GM10847 (cell line): ENCODE measurements around the gene CPLX3.

ENCODE experiments used
- POLR2A ChIP-seq: IDR thresholded peaks from 2 replicates; pipeline ENCODE4 v1.6.1; 2011; ENCODE audit not compliant: insufficient read length; ENCODE audit errors: extremely low read depth

The CPLX3 gene

GRCh38 chr15:74808840-74809229 lies 17.6 kb upstream of the CPLX3 start:
- no peak for TF ChIP-seq POLR2A

DNA sequence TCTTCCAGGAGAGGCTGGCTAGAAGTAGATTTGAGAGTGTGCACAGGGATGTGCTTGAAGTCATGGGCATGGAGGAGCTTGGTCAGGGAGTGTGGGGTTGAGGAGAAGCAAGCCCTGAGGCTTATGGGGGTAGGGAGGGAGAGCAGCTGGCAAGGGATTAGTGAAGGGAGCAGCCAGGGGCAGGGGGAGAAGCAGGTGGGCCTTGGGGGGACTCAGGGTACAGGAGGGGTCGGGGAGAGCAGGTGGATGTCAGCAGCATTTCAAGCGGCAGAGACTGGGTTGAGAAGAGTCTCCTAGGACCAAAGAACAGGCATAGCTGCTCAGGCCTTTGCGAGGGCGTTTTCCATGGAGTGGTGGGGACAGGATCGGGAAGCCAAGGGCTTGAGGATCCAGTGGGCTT lies 17.2 kb upstream of the CPLX3 start:
- TF ChIP-seq POLR2A: no peak

DNA sequence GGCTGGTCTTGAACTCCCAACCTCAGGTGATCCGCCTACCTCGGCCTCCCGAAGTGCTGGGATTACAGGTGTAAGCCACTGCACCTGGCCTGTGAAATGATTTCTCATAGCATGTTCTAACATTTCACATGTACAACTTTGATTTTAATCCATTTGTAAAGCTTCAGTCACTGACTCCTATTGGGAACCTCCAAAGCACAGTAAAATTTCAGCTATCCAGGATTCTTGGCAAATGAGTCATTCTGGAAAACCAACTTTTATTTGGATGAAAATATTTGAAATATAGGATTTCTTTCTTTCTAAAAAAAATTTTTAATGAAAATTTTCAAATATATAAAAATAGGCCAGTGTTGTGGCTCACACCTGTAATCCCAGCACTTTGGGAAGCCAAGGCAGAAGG lies 16.5 kb upstream of the CPLX3 start:
- no peak for TF ChIP-seq POLR2A

DNA sequence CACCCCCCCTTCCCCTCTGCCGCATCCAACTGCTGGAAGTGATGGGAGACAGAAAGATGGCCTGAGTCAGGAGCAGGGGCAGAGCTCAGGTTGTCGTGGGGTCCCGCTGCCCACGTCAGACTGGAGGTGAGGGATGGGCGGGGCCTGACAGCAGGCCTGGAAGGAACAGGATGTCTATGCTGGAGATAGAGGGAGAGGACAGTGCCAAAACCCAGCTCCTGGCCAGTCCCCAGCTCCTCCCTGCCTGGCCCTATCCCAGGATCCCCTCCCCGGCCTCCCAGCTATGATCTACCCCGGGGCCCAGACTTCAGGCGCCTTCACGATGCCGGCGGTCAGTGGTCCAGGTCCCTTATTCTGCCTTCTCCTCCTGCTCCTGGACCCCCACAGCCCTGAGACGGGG lies 13.9 kb upstream of the CPLX3 start, which contains the start of gene LMAN1L:
TSS of gene LMAN1L (plus strand) at position 303 of the 400 bp plus-strand sequence. CDS start at position 323, 20 bp downstream.
- TF ChIP-seq POLR2A: no peak

- no peak for TF ChIP-seq POLR2A
Observed at GRCh38 chr15:74815121-74815934, 11.1 kb upstream of the CPLX3 start.

DNA sequence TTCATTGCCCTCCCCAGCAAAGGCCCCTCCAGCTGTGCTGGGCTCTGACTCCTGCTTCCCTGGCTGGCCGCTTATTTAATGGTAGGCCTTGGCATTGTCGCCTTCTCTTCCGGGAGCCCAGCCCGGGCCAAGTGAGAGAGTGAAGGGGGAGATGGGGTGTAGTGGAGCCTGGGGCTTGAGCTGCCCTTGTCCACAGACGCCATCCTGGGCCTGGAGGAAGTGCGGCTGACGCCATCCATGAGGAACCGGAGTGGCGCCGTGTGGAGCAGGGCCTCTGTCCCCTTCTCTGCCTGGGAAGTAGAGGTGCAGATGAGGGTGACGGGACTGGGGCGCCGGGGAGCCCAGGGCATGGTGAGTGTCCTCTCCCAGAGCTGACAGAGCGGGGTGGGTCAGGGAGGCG lies 10.5 kb upstream of the CPLX3 start:
- no peak for TF ChIP-seq POLR2A

DNA sequence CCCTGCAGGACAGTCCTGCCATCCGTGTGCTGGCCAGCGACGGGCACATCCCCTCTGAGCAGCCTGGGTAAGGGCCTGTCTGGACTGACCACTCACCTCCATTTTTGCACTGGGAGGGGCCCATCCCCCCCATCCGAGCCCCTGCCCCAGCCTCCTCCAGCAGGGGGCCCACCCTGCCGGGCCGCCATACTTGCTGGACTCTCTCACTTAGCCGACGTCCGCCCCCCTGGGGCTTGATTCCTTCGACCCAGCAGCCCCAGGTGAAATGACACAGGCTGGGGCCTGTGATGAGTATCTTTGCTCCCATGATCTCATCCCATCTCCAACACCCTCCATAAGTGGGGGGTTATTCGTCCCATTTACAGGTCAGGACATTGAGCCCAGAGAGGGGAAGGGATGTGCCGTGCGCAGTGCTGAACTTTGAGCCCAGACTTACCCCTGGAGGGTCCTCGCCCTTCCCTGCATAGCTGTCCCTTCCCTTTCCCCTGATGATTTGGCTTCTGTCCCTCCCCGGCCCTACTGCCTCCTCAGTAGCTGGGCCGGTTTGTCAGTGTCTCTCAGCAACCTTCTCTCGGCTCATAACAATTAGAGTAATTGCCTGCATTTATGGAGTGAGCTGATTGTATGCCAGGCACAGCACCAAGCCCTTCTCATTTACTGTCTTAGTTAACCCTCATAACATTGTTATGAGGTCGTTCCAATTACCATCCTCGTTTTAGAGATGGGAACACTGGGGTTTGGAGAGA lies 9.6 kb upstream of the CPLX3 start:
- TF ChIP-seq POLR2A: no peak

DNA sequence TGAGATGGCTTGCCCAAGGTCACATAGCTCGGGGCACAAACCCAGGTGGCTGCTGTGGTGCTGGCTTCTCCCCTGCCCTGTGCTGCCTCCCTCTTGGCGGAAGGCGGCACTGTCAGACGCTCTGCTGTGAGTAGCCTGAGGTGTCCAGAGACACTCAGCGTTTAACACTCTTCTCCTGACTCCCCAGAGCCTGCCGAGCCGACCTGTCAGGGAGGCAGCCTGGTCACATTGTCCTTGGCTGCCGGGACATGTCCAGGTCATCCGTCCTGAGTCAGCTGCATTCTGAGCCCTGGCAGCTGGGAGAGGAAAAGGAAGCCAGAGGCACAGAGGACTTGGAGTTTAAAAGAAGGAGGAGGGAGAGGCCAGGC lies 9.1 kb upstream of the CPLX3 start:
- no peak for TF ChIP-seq POLR2A

DNA sequence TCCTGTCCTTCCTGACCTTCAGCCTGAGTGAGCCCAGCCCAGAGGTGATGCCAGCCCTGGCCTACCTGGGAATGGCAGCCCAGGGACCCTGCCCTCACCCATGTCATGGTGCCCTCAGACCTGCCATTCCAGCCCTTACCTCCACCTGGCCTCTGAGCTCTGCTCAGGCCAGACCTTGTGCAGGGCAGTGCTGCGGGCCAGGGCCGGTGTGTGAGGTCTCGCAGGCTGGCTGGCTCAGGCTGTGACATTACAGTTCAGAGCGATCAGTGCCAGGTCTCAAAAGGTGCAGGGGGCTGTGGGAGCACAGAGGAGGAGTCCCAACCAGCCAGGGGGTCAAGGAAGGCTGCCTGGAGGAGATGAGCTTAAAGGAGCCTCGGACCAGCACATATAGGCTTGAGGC lies 6.4 kb upstream of the CPLX3 start:
- no peak for TF ChIP-seq POLR2A

DNA sequence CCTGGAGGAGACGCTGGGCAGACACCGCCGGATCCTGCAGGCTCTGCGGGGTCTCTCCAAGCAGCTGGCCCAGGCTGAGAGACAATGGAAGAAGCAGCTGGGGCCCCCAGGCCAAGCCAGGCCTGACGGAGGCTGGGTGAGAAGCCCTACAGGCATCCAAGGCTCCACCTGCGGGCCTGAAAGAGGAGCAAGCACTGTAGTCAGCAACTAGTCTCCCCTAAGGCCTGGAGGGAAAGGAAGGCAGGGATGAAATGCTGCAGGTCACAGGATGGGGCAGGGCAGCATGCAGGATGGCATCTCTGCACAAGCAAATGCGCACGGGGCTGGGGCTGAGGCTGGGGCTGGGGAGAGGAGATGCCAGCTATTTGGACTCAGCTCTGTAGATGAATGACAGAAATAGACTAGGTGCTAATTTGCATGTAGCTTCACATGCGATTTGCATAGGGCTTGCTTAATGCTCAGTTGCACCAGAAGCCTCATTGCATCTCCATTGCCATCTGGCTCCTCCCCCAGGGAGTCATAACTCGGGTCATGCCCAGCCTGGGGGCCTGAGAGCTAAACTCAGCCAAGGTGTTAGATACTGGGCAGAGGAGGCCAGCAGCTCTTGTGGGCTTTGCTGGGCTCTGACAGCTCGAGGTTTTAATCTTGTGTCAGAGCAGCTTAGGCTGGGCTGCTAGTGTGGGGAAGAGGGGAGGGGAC lies 5.2 kb upstream of the CPLX3 start:
- no peak for TF ChIP-seq POLR2A

DNA sequence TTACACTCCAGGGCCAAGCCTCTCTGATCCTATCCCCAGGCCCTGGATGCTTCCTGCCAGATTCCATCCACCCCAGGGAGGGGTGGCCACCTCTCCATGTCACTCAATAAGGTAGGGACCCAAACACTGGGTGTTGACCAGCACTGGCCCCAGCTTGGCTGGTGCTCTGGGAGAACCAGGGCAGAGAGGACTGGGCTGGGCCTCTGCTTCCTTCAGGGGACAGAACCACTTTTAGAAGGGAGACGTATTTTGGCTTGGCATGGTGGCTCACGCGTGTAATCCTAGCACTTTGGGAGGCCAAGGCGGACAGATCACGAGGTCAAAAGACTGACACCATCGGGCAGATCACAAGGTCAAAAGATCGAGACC lies 4.7 kb upstream of the CPLX3 start:
- no peak for TF ChIP-seq POLR2A

DNA sequence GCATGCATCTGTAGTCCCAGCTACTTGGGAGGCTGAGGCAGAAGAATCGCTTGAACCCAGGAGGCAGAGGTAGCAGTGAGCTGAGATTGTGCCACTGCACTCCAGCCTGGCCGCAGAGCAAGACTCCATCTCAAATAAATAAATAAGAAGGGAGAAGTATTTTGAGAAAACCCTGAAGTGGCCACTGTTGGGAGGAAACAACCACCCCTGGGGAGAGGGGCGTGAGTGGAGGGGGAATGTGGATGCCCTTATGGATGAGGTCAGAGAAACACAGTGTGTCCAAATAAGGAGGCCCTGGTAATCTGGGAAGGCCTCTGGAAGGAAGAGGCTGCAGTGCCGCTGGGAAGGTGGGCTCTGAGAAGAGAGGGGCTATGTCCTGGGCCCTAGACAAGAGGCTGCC lies 4.2 kb upstream of the CPLX3 start:
- no peak for TF ChIP-seq POLR2A

- TF ChIP-seq POLR2A: no peak
Observed at GRCh38 chr15:74823324-74823723, 3.1 kb upstream of the CPLX3 start.

GRCh38 chr15:74824976-74825375 lies 1.5 kb upstream of the CPLX3 start:
- TF ChIP-seq POLR2A: no peak

DNA sequence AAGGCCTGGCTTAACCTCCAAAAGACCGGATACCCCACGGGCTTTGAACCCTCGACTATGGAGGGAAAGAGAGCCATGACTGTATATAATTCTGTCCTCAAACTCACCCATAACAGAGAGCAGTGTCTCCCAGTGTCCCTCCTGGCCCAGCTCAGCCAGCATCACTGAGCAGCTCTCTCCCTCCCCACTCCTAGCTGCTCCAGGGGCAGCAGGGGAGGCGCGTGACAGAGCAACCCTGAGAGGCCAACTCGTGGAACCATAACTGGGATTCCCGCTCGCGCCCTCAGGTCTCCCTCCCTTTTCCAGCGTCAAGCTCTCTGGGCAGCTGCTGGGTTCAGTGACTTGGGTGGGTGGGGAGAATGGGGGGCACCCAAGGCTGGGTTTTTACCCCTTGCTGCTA lies 561 bp upstream of the CPLX3 start:
- no peak for TF ChIP-seq POLR2A

DNA sequence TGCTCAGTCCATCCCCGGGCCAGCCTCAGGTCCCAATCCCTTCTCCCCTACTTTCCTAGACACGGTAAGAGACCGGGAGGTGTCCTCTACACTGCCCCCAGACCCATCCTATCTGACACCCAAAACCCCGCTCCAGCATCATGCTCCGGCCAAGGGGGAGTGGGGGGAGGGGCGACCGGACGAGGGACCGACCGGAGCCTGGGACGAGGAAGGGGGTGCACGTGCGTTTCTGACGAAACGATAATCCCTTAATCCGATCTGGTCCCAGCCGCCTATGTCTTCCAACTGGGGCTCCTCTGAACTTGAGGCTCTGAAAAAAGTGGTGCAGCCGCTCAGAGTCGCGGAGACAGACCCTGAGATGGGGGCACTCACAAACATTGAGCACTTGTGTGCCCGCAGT lies 494 bp downstream of the CPLX3 start:
- no peak for TF ChIP-seq POLR2A
